ENCODE results near the gene INTS7.

- TF ChIP-seq POLR2A (IDR thresholded peaks at IDR 0.05) = no peak
- no peak for TF ChIP-seq POLR2AphosphoS5 (IDR thresholded peaks at IDR 0.05)
Observed at GRCh38 chr1:211935448-211935970, 99.8 kb downstream of the INTS7 start.

All from sigmoid colon (tissue), 4 donors.